Esophagus muscularis mucosa (tissue), 3 donors: ENCODE results near the gene ITFG1.

Source experiments
- CTCF ChIP-seq, 3 experiments: fragments of 200-600 bp in 2 of 3; fragments of 450-650 bp in 1 of 3; sonication (generic) in 2 of 3; IDR thresholded peaks; one replicate each; pipeline ENCODE4 v1.5.1; 2017 to 2019; ENCODE audit warnings: antibody characterized with exemption in 3 of 3, mild to moderate bottlenecking in 2 of 3, moderate library complexity in 1 of 3
- POLR2A ChIP-seq: fragments of 450-650 bp; IDR thresholded peaks from one replicate; pipeline ENCODE4 v1.6.1; 2017; ENCODE audit warnings: antibody characterized with exemption, moderate library complexity, mild to moderate bottlenecking, low read depth
- POLR2AphosphoS5 ChIP-seq, 2 donors: sonication (generic); formaldehyde crosslinking; IDR thresholded peaks; one replicate each; pipeline ENCODE4 v1.6.1; 2017; ENCODE audit warnings: antibody characterized with exemption in 2 of 2

- no peak for TF ChIP-seq CTCF (IDR thresholded peaks at IDR 0.05)
- no peak for TF ChIP-seq POLR2A
- no peak for TF ChIP-seq POLR2AphosphoS5 (IDR thresholded peaks at IDR 0.05)
Measured at GRCh38 chr16:47413041-47413440, 47.8 kb downstream of the ITFG1 start.
